ENCODE measurements around the gene CFAP221. TPM values are rescaled to one million over a fixed set of nuclear protein-coding genes. Genes with fewer than 3 reads are reported as not detected.

CFAP221 gene
- polyA plus RNA-seq, 4 donors: 22.7 to 30.6 (median 28.4) TPM

- DNase-seq (ENCODE audit: low read depth in 4 of 4, low spot score in 3 of 4): no peak
Observed at GRCh38 chr2:119674711-119675500, 130.7 kb downstream of the CFAP221 start.

- DNase-seq (ENCODE audit: low read depth in 4 of 4, low spot score in 3 of 4): no peak
Observed at GRCh38 chr2:119678021-119678656, 133.9 kb downstream of the CFAP221 start.

GRCh38 chr2:119679526-119679837, 135.2 kb downstream of the CFAP221 start:
- no peak for DNase-seq (ENCODE audit: low read depth in 4 of 4, low spot score in 3 of 4)

- no peak for DNase-seq (ENCODE audit: low read depth in 4 of 4, low spot score in 3 of 4)
Observed at GRCh38 chr2:119679846-119680245, 135.6 kb downstream of the CFAP221 start.

GRCh38 chr2:119680457-119681202, 136.4 kb downstream of the CFAP221 start:
- DNase-seq (ENCODE audit: low read depth in 4 of 4, low spot score in 3 of 4): no peak

GRCh38 chr2:119681203-119681867, 137.1 kb downstream of the CFAP221 start:
- no peak for DNase-seq (ENCODE audit: low read depth in 4 of 4, low spot score in 3 of 4)

GRCh38 chr2:119681868-119682220, 137.6 kb downstream of the CFAP221 start:
- DNase-seq (ENCODE audit: low read depth in 4 of 4, low spot score in 3 of 4): no peak

- DNase-seq (ENCODE audit: low read depth in 4 of 4, low spot score in 3 of 4): no peak
Observed at GRCh38 chr2:119682578-119682977, 138.3 kb downstream of the CFAP221 start.

GRCh38 chr2:119683074-119683712, 138.9 kb downstream of the CFAP221 start:
- no peak for DNase-seq (ENCODE audit: low read depth in 4 of 4, low spot score in 3 of 4)

- no peak for DNase-seq (ENCODE audit: low read depth in 4 of 4, low spot score in 3 of 4)
Observed at GRCh38 chr2:119683713-119684443, 139.6 kb downstream of the CFAP221 start.

- no peak for DNase-seq (ENCODE audit: low read depth in 4 of 4, low spot score in 3 of 4)
Observed at GRCh38 chr2:119684518-119684917, 140.3 kb downstream of the CFAP221 start.

GRCh38 chr2:119688616-119689015, 144.4 kb downstream of the CFAP221 start:
- DNase-seq (ENCODE audit: low read depth in 4 of 4, low spot score in 3 of 4): no peak

GRCh38 chr2:119689218-119689617, 145.0 kb downstream of the CFAP221 start:
- DNase-seq (ENCODE audit: low read depth in 4 of 4, low spot score in 3 of 4): no peak

- no peak for DNase-seq (ENCODE audit: low read depth in 4 of 4, low spot score in 3 of 4)
Observed at GRCh38 chr2:119691189-119691588, 146.9 kb downstream of the CFAP221 start.

- DNase-seq (ENCODE audit: low read depth in 4 of 4, low spot score in 3 of 4): no peak
Observed at GRCh38 chr2:119691651-119692245, 147.5 kb downstream of the CFAP221 start.

GRCh38 chr2:119692310-119692709, 148.1 kb downstream of the CFAP221 start:
- no peak for DNase-seq (ENCODE audit: low read depth in 4 of 4, low spot score in 3 of 4)

- DNase-seq (ENCODE audit: low read depth in 4 of 4, low spot score in 3 of 4): no peak
Observed at GRCh38 chr2:119692954-119693353, 148.7 kb downstream of the CFAP221 start.

- DNase-seq (ENCODE audit: low read depth in 4 of 4, low spot score in 3 of 4): no peak
Observed at GRCh38 chr2:119693567-119693966, 149.3 kb downstream of the CFAP221 start.

- no peak for DNase-seq (ENCODE audit: low read depth in 4 of 4, low spot score in 3 of 4)
Observed at GRCh38 chr2:119693967-119694366, 149.7 kb downstream of the CFAP221 start.

GRCh38 chr2:119694470-119694844, 150.2 kb downstream of the CFAP221 start:
- DNase-seq (ENCODE audit: low read depth in 4 of 4, low spot score in 3 of 4): no peak

Data from right renal pelvis (tissue), 4 donors.